NCI-H1694 treated with DMSO at 0.1 percent for 48 hours (cell line): ENCODE measurements around the gene TMCC2.
"Not testable (repeated sequence)": the region's sequence is repeated elsewhere in the genome, so short reads cannot be mapped to it uniquely, and the experiment has no call there.

Experiments used
- DNase-seq: peaks from one replicate; lab custom pipeline; 2025; lab: John Stamatoyannopoulos, UW

TMCC2 gene

GRCh38 chr1:205227584-205228013, at the start of gene TMCC2:
TSS of gene TMCC2 (plus strand) at chr1:205227946. CDS start at chr1:205228565, 619 bp downstream.
- peak; percentile 94 for DNase-seq

- DNase-seq: no peak
Observed at GRCh38 chr1:205179842-205180241, 47.9 kb upstream of the TMCC2 start.

GRCh38 chr1:205180331-205180730, 47.4 kb upstream of the TMCC2 start:
- not testable (repeated sequence) for DNase-seq

- DNase-seq: no peak
Observed at GRCh38 chr1:205182930-205183329, 44.8 kb upstream of the TMCC2 start.

- no peak for DNase-seq
Observed at GRCh38 chr1:205183676-205184335, 43.9 kb upstream of the TMCC2 start.

- DNase-seq: no peak
Observed at GRCh38 chr1:205186191-205186590, 41.6 kb upstream of the TMCC2 start.

GRCh38 chr1:205187420-205187819, 40.3 kb upstream of the TMCC2 start:
- DNase-seq: peak; percentile 14

GRCh38 chr1:205188098-205188497, 39.6 kb upstream of the TMCC2 start:
- no peak for DNase-seq

- peak; percentile 23 for DNase-seq
Observed at GRCh38 chr1:205188596-205188995, 39.1 kb upstream of the TMCC2 start.

- no peak for DNase-seq
Observed at GRCh38 chr1:205189131-205189530, 38.6 kb upstream of the TMCC2 start.

- DNase-seq: peak; percentile 23
Observed at GRCh38 chr1:205190845-205191577, 36.7 kb upstream of the TMCC2 start.

- DNase-seq: peak; percentile 80
Observed at GRCh38 chr1:205191622-205192021, 36.1 kb upstream of the TMCC2 start.

GRCh38 chr1:205192287-205192686, 35.5 kb upstream of the TMCC2 start:
- DNase-seq: no peak

- DNase-seq: no peak
Observed at GRCh38 chr1:205199090-205199930, 28.4 kb upstream of the TMCC2 start.

GRCh38 chr1:205199931-205200299, 27.8 kb upstream of the TMCC2 start:
- no peak for DNase-seq

- no peak for DNase-seq
Observed at GRCh38 chr1:205204552-205204951, 23.2 kb upstream of the TMCC2 start.

GRCh38 chr1:205205055-205205454, 22.7 kb upstream of the TMCC2 start:
- DNase-seq: no peak

GRCh38 chr1:205208811-205209210, 18.9 kb upstream of the TMCC2 start:
- no peak for DNase-seq

- no peak for DNase-seq
Observed at GRCh38 chr1:205210756-205211168, 17.0 kb upstream of the TMCC2 start.

- peak; percentile 93 for DNase-seq
Observed at GRCh38 chr1:205211169-205211838, 16.4 kb upstream of the TMCC2 start, which contains the start of gene DSTYK. TSS of gene DSTYK (minus strand) at chr1:205211702. CDS start at chr1:205211535, 167 bp downstream.

- no peak for DNase-seq
Observed at GRCh38 chr1:205211839-205212536, 15.8 kb upstream of the TMCC2 start.
